HCT116 (cell line): ENCODE data around the gene NT5C1A.

ENCODE experiments used
- EGR1 ChIP-seq: IDR thresholded peaks from 2 replicates; pipeline ENCODE4 v1.6.1; 2012; ENCODE audit warnings: low read depth
- ELF1 ChIP-seq: IDR thresholded peaks from 2 replicates; pipeline ENCODE4 v1.6.1; 2012; ENCODE audit warnings: low read depth, borderline replicate concordance
- EZH2 ChIP-seq: fragments of 200-600 bp; sonication (generic); IDR thresholded peaks from 2 replicates; pipeline ENCODE4 v1.6.1; 2017; ENCODE audit warnings: antibody characterized with exemption, mixed run types
- JUND ChIP-seq: IDR thresholded peaks from 2 replicates; pipeline ENCODE4 v1.6.1; 2012
- POLR2A ChIP-seq: IDR thresholded peaks from 2 replicates; pipeline ENCODE4 v1.7.0; 2011; ENCODE audit warnings: borderline replicate concordance; ENCODE audit not compliant: insufficient read depth, insufficient read length; ENCODE audit errors: extremely low read depth
- POLR2AphosphoS5 ChIP-seq: IDR thresholded peaks from 2 replicates; pipeline ENCODE4 v1.6.1; 2011; ENCODE audit warnings: mild to moderate bottlenecking, low read depth, low read length, moderate library complexity
- RAD21 ChIP-seq: IDR thresholded peaks from 2 replicates; pipeline ENCODE4 v1.6.1; 2012; ENCODE audit warnings: low read depth, mild to moderate bottlenecking
- TCF7L2 ChIP-seq: IDR thresholded peaks from 2 replicates; pipeline ENCODE4 v1.7.0; 2011; ENCODE audit warnings: borderline replicate concordance, inconsistent platforms; ENCODE audit not compliant: insufficient read depth, insufficient read length; ENCODE audit errors: extremely low read depth
- ZFX ChIP-seq: fragments of 450-650 bp; IDR thresholded peaks from 2 replicates; pipeline ENCODE4 v1.6.1; 2017
- TF ChIP-seq, protein P1 (sequence below), 3 experiments: fragments of 200-600 bp in 1 of 3; sonication (generic) in 1 of 3; IDR thresholded peaks in 2 of 3; conservative IDR thresholded peaks in 1 of 3; 2 replicates each; pipeline ENCODE4 v1.5.1; 2012 to 2017; ENCODE audit warnings: low read depth in 2 of 3, low read length in 2 of 3, antibody characterized with exemption in 1 of 3, borderline replicate concordance in 1 of 3, control low read depth in 1 of 3, mild to moderate bottlenecking in 1 of 3, mixed read lengths in 1 of 3, mixed run types in 1 of 3, moderate library complexity in 1 of 3; ENCODE audit not compliant: insufficient read depth in 1 of 3
- TF ChIP-seq, protein P2 (sequence below): IDR thresholded peaks from 2 replicates; pipeline ENCODE4 v1.6.1; 2012

DNA sequence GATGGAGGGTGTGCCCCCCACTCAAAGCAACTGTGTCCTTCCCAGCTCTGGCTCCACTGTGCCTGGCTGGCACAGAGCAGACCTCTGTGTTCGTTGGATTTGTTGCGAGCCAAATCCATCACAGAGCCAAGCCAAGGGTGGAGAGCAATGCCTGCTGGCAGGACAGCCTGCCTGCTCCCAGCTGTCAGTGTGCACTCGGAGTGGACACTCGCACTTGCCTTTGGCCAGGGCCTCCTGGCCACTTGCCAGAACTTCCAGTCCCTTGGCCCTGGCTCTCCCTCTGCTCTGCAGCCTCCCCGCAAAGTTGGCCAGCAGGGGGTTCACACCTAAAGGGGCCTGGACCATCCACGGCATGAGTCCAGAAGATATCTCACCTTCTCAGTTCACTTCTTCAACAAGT, 48.9 kb downstream of the NT5C1A start:
- TF ChIP-seq EZH2, result no peak
- no peak for TF ChIP-seq ELF1
- TF ChIP-seq, protein P1, sequence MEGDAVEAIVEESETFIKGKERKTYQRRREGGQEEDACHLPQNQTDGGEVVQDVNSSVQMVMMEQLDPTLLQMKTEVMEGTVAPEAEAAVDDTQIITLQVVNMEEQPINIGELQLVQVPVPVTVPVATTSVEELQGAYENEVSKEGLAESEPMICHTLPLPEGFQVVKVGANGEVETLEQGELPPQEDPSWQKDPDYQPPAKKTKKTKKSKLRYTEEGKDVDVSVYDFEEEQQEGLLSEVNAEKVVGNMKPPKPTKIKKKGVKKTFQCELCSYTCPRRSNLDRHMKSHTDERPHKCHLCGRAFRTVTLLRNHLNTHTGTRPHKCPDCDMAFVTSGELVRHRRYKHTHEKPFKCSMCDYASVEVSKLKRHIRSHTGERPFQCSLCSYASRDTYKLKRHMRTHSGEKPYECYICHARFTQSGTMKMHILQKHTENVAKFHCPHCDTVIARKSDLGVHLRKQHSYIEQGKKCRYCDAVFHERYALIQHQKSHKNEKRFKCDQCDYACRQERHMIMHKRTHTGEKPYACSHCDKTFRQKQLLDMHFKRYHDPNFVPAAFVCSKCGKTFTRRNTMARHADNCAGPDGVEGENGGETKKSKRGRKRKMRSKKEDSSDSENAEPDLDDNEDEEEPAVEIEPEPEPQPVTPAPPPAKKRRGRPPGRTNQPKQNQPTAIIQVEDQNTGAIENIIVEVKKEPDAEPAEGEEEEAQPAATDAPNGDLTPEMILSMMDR (IDR thresholded peaks at IDR 0.05 in 2 of 3, conservative IDR thresholded peaks at IDR 0.05 in 1 of 3; ENCODE audit: borderline replicate concordance in 1 of 3, insufficient read depth in 1 of 3, low read depth in 2 of 3, low read length in 2 of 3), result no peak
- TF ChIP-seq POLR2AphosphoS5, result no peak
- TF ChIP-seq, protein P2, sequence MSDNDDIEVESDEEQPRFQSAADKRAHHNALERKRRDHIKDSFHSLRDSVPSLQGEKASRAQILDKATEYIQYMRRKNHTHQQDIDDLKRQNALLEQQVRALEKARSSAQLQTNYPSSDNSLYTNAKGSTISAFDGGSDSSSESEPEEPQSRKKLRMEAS, result no peak
- no peak for TF ChIP-seq POLR2A
- TF ChIP-seq JUND, result no peak
- TF ChIP-seq EGR1, result no peak
- TF ChIP-seq ZFX, result no peak
- TF ChIP-seq TCF7L2, result no peak
- no peak for TF ChIP-seq RAD21
